Ishikawa (cell line): ENCODE data around the gene ABCA8.

ENCODE experiments used
- CEBPB ChIP-seq: IDR thresholded peaks from 2 replicates; pipeline ENCODE4 v1.6.1; 2012
- CREB1 ChIP-seq: IDR thresholded peaks from 2 replicates; pipeline ENCODE4 v1.6.1; 2012; ENCODE audit warnings: low read depth
- EP300 ChIP-seq: IDR thresholded peaks from 2 replicates; pipeline ENCODE4 v1.6.1; 2012; ENCODE audit warnings: borderline replicate concordance
- FOXM1 ChIP-seq: IDR thresholded peaks from 2 replicates; pipeline ENCODE4 v1.6.1; 2012; ENCODE audit warnings: low read depth, borderline replicate concordance
- NFIC ChIP-seq: IDR thresholded peaks from 2 replicates; pipeline ENCODE4 v1.6.1; 2012
- RAD21 ChIP-seq: IDR thresholded peaks from 2 replicates; pipeline ENCODE4 v1.6.1; 2012; ENCODE audit warnings: low read depth
- TAF1 ChIP-seq: IDR thresholded peaks from 2 replicates; pipeline ENCODE4 v1.6.1; 2012; ENCODE audit warnings: low read depth, mild to moderate bottlenecking
- TCF12 ChIP-seq: IDR thresholded peaks from 2 replicates; pipeline ENCODE4 v1.6.1; 2012; ENCODE audit warnings: low read depth
- TEAD4 ChIP-seq: IDR thresholded peaks from 2 replicates; pipeline ENCODE4 v1.6.1; 2012
- YY1 ChIP-seq: IDR thresholded peaks from 2 replicates; pipeline ENCODE4 v1.6.1; 2012; ENCODE audit warnings: low read depth
- TF ChIP-seq, protein P1 (sequence below): IDR thresholded peaks from 2 replicates; pipeline ENCODE4 v1.6.1; 2012; ENCODE audit warnings: low read depth, mild to moderate bottlenecking
- TF ChIP-seq, protein P2 (sequence below): IDR thresholded peaks from 2 replicates; pipeline ENCODE4 v1.6.1; 2012

DNA sequence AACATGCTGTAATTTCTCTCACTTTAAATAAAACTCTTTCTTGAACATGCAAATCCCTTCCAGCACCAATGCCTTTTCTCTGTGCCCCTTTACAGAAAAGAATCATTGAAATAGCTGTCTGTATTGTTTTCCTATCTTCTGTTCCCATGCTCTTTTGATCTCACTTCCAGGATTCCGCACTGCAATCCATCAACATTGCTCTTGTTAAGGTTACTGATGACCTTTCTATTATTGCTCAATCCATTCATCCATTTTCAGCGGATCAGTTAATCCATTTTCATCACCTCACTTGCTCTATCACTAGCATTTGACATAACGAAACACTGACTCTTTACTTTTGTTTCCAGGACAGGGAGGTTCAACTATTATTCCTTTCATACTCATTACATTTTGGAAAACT, 130.5 kb downstream of the ABCA8 start:
- TF ChIP-seq EP300, result no peak
- TF ChIP-seq, protein P1, sequence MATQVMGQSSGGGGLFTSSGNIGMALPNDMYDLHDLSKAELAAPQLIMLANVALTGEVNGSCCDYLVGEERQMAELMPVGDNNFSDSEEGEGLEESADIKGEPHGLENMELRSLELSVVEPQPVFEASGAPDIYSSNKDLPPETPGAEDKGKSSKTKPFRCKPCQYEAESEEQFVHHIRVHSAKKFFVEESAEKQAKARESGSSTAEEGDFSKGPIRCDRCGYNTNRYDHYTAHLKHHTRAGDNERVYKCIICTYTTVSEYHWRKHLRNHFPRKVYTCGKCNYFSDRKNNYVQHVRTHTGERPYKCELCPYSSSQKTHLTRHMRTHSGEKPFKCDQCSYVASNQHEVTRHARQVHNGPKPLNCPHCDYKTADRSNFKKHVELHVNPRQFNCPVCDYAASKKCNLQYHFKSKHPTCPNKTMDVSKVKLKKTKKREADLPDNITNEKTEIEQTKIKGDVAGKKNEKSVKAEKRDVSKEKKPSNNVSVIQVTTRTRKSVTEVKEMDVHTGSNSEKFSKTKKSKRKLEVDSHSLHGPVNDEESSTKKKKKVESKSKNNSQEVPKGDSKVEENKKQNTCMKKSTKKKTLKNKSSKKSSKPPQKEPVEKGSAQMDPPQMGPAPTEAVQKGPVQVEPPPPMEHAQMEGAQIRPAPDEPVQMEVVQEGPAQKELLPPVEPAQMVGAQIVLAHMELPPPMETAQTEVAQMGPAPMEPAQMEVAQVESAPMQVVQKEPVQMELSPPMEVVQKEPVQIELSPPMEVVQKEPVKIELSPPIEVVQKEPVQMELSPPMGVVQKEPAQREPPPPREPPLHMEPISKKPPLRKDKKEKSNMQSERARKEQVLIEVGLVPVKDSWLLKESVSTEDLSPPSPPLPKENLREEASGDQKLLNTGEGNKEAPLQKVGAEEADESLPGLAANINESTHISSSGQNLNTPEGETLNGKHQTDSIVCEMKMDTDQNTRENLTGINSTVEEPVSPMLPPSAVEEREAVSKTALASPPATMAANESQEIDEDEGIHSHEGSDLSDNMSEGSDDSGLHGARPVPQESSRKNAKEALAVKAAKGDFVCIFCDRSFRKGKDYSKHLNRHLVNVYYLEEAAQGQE, result no peak
- TF ChIP-seq CEBPB, result no peak
- TF ChIP-seq, protein P2, sequence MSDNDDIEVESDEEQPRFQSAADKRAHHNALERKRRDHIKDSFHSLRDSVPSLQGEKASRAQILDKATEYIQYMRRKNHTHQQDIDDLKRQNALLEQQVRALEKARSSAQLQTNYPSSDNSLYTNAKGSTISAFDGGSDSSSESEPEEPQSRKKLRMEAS, result no peak
- TF ChIP-seq FOXM1, result no peak
- no peak for TF ChIP-seq TCF12
- no peak for TF ChIP-seq RAD21
- no peak for TF ChIP-seq CREB1
- TF ChIP-seq TEAD4, result no peak
- no peak for TF ChIP-seq YY1
- no peak for TF ChIP-seq TAF1
- no peak for TF ChIP-seq NFIC
